HepG2 (cell line): ENCODE measurements around the gene INHA. TPM values are rescaled to one million over a fixed set of nuclear protein-coding genes. Genes with fewer than 3 reads are reported as not detected.
A peak's percentile ranks its signal among the peaks of the same experiment; 100 is the strongest.

Source experiments
- AKNA ChIP-seq: sonication (generic); formaldehyde crosslinking; IDR thresholded peaks from 2 replicates; pipeline ENCODE4 v1.4.0; 2020; ENCODE audit warnings: missing genetic modification reagents, borderline replicate concordance
- ARHGAP35 ChIP-seq: sonication (generic); formaldehyde crosslinking; IDR thresholded peaks from 2 replicates; pipeline ENCODE4 v1.9.0; 2022; ENCODE audit warnings: mild to moderate bottlenecking, inconsistent platforms, moderate library complexity, missing genetic modification reagents, borderline replicate concordance
- EEA1 ChIP-seq: sonication (generic); formaldehyde crosslinking; IDR thresholded peaks from 2 replicates; pipeline ENCODE4 v1.5.1; 2020; ENCODE audit warnings: mild to moderate bottlenecking, missing genetic modification reagents, borderline replicate concordance
- GRHL1 ChIP-seq: sonication (generic); formaldehyde crosslinking; conservative IDR thresholded peaks from 2 replicates; pipeline ENCODE4 v1.8.0; 2022; ENCODE audit warnings: missing genetic modification reagents
- GZF1 ChIP-seq: sonication (generic); formaldehyde crosslinking; IDR thresholded peaks from 2 replicates; pipeline ENCODE4 v1.5.1; 2020; ENCODE audit warnings: mild to moderate bottlenecking, missing genetic modification reagents
- KMT2B ChIP-seq: IDR thresholded peaks from 2 replicates; pipeline ENCODE4 v1.6.1; 2016; ENCODE audit warnings: missing genetic modification reagents, missing compliant biosample characterization
- MED1 ChIP-seq: sonication (generic); formaldehyde crosslinking; IDR thresholded peaks from 2 replicates; pipeline ENCODE4 v1.4.0; 2020; ENCODE audit warnings: missing genetic modification reagents
- POLR2AphosphoS2 ChIP-seq: IDR thresholded peaks from 2 replicates; pipeline ENCODE4 v1.6.1; 2011; ENCODE audit warnings: low read depth, low read length, improper control_type of control experiment
- SKIL ChIP-seq: sonication (generic); formaldehyde crosslinking; IDR thresholded peaks from 2 replicates; pipeline ENCODE4 v1.8.0; 2022; ENCODE audit warnings: missing genetic modification reagents, mild to moderate bottlenecking, moderate library complexity, borderline replicate concordance
- SP140L ChIP-seq: sonication (generic); formaldehyde crosslinking; IDR thresholded peaks from 2 replicates; pipeline ENCODE4 v1.4.0; 2020; ENCODE audit warnings: missing genetic modification reagents, borderline replicate concordance
- SRF ChIP-seq: IDR thresholded peaks from 2 replicates; pipeline ENCODE4 v1.6.1; 2011; ENCODE audit warnings: mild to moderate bottlenecking, low read depth, low read length, moderate library complexity
- TEAD2 ChIP-seq: sonication (generic); formaldehyde crosslinking; IDR thresholded peaks from 2 replicates; pipeline ENCODE4 v1.9.0; 2021; ENCODE audit warnings: missing genetic modification reagents
- ZBTB33 ChIP-seq: sonication (generic); formaldehyde crosslinking; IDR thresholded peaks from 2 replicates; pipeline ENCODE4 v1.4.0; 2020; ENCODE audit warnings: missing genetic modification reagents
- ZBTB8A ChIP-seq: sonication (generic); formaldehyde crosslinking; IDR thresholded peaks from 2 replicates; pipeline ENCODE4 v1.4.0; 2020; ENCODE audit warnings: mild to moderate bottlenecking, low read depth, missing genetic modification reagents, borderline replicate concordance
- ZFP36L2 ChIP-seq: sonication (generic); formaldehyde crosslinking; IDR thresholded peaks from 2 replicates; pipeline ENCODE4 v1.4.0; 2020; ENCODE audit warnings: missing genetic modification reagents
- ZNF335 ChIP-seq: sonication (generic); formaldehyde crosslinking; IDR thresholded peaks from 2 replicates; pipeline ENCODE4 v1.4.0; 2020; ENCODE audit warnings: missing genetic modification reagents
- ZNF543 ChIP-seq: sonication (generic); formaldehyde crosslinking; IDR thresholded peaks from 2 replicates; pipeline ENCODE4 v1.4.0; 2020; ENCODE audit warnings: mild to moderate bottlenecking, missing genetic modification reagents
- ZSCAN29 ChIP-seq: sonication (generic); formaldehyde crosslinking; conservative IDR thresholded peaks from 2 replicates; pipeline ENCODE4 v1.4.0; 2020; ENCODE audit warnings: mild to moderate bottlenecking, missing genetic modification reagents
- polyA plus RNA-seq, 8 experiments: library from polyadenylated mRNA; depleted of rRNA in 3 of 8; stranded (reverse) in 7 of 8; unstranded in 1 of 8; fragments of >200 nt; fragmentation: Illumina TruSeq in 4 of 8; extraction: Trizol in 4 of 8; gene quantifications; 2 replicates each; pipeline versions ENCODE4 v1.2.1 to v1.2.3, GENCODE V29; 2011 to 2016; ENCODE audit warnings: low read depth in 4 of 8, missing spikeins in 1 of 8, mixed read lengths in 1 of 8; ENCODE audit not compliant: insufficient read depth in 1 of 8
- total RNA-seq, 5 experiments: library from RNA; depleted of rRNA; stranded (reverse); fragments of >200 nt; fragmentation: Illumina TruSeq; extraction: Trizol; gene quantifications; 2 replicates each; pipeline ENCODE4 v1.2.3, GENCODE V29; 2016; ENCODE audit warnings: low read depth in 1 of 5

Gene INHA
- total and polyA plus RNA-seq, 2 of the 13 experiments (the other 11 are each of a cell fraction or from before 2014, with no cell fraction given): 4.1 to 15.2 TPM

- TF ChIP-seq SP140L (no peak), ZFP36L2 (peak; percentile 75; the same call in 1 of the 2 replicates), TEAD2 (CRISPR knock-in tag) (peak; percentile 45; the same call in 1 of the 2 replicates), ZNF335 (CRISPR knock-in tag) (peak; percentile 63; the same call in 1 of the 2 replicates), KMT2B (CRISPR knock-in tag) (no peak; the same call in 1 of the 2 replicates), ZBTB8A (no peak), AKNA (CRISPR knock-in tag) (peak; percentile 55; the same call in 1 of the 2 replicates), GRHL1 (no peak), GZF1 (CRISPR knock-in tag) (peak; percentile 22; the same call in 1 of the 2 replicates), SRF (no peak), ZBTB33 (CRISPR knock-in tag) (no peak), ARHGAP35 (CRISPR knock-in tag) (peak; percentile 62; the same call in 1 of the 2 replicates), SKIL (CRISPR knock-in tag) (no peak), POLR2AphosphoS2 (no peak), ZNF543 (CRISPR knock-in tag) (peak; percentile 80), MED1 (CRISPR knock-in tag) (peak; percentile 82), ZSCAN29 (CRISPR knock-in tag) (no peak), EEA1 (CRISPR knock-in tag) (no peak)
Measured at GRCh38 chr2:219543596-219544358, 28.3 kb upstream of the INHA start, which contains the start of the genes CHPF and TMEM198 (continued).
